ENCODE measurements around the gene CADPS.
A peak's percentile ranks its signal among the peaks of the same experiment; 100 is the strongest.

CADPS gene

GRCh38 chr3:62874711-62875557 lies at the start of gene CADPS:
Gene CADPS (minus strand): TSS chr3:62875416. CDS start chr3:62875029, 387 bp downstream.
- DNase-seq (ENCODE audit: low spot score in 2 of 2) (no peak), ATAC-seq (ENCODE audit: low read depth) (no peak)
- no peak within 1 kb of the TSS for H3K27ac Mint-ChIP-seq
- peak within 1 kb of the TSS; percentile 44 for H3K4me3 Mint-ChIP-seq
- H3K27me3 Mint-ChIP-seq, result peaks cover 9% of the 10 kb centered on the region
- H3K36me3 Mint-ChIP-seq, result no peaks in the 10 kb centered on the region
- peaks cover 4% of the 10 kb centered on the region for H3K4me1 Mint-ChIP-seq
- H3K9me3 Mint-ChIP-seq, result peaks cover 1% of the 10 kb centered on the region

DNA sequence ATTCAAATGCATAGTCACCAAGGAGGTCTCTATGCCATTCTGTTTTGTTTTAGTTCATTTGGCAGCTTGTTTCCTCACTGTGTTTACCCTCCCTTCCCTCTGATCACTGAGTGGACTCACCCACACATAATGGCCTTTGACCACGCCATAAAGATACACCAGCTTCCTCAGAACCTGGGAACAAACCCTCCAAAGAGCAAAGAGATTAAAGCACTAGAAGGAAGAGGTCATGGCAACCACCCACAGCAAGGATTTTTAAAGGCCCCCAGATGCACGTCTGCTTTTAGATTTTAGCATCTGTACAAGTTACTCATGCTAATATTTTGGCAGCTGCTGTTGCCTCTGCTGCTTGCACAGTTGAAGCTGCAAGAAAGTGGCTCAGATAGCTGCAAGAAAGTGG lies 47.9 kb upstream of the CADPS start:
- ATAC-seq (ENCODE audit: low read depth), result no peak
- H3K36me3 Mint-ChIP-seq, result no peaks in the 10 kb centered on the region
- no peak overlapping the region for H3K27ac Mint-ChIP-seq
- no peak for DNase-seq (ENCODE audit: low spot score in 2 of 2)
- no peak overlapping the region for H3K4me3 Mint-ChIP-seq
- H3K27me3 Mint-ChIP-seq, result no peaks in the 10 kb centered on the region
- no peaks in the 10 kb centered on the region for H3K9me3 Mint-ChIP-seq
- no peaks in the 10 kb centered on the region for H3K4me1 Mint-ChIP-seq

GRCh38 chr3:62922326-62922725 lies 47.1 kb upstream of the CADPS start:
- H3K9me3 Mint-ChIP-seq, result no peaks in the 10 kb centered on the region
- ATAC-seq (ENCODE audit: low read depth), result no peak
- DNase-seq (ENCODE audit: low spot score in 2 of 2), result no peak
- no peaks in the 10 kb centered on the region for H3K4me1 Mint-ChIP-seq
- no peak overlapping the region for H3K4me3 Mint-ChIP-seq
- no peaks in the 10 kb centered on the region for H3K27me3 Mint-ChIP-seq
- no peak overlapping the region for H3K27ac Mint-ChIP-seq
- H3K36me3 Mint-ChIP-seq, result no peaks in the 10 kb centered on the region

GRCh38 chr3:62920466-62920784 lies 45.2 kb upstream of the CADPS start:
- ATAC-seq (ENCODE audit: low read depth), result no peak
- H3K36me3 Mint-ChIP-seq, result no peaks in the 10 kb centered on the region
- no peak overlapping the region for H3K27ac Mint-ChIP-seq
- DNase-seq (ENCODE audit: low spot score in 2 of 2), result no peak
- no peaks in the 10 kb centered on the region for H3K27me3 Mint-ChIP-seq
- H3K9me3 Mint-ChIP-seq, result no peaks in the 10 kb centered on the region
- no peak overlapping the region for H3K4me3 Mint-ChIP-seq
- no peaks in the 10 kb centered on the region for H3K4me1 Mint-ChIP-seq

GRCh38 chr3:62919784-62920465 lies 44.7 kb upstream of the CADPS start:
- Mint-ChIP-seq H3K4me3 (no peak overlapping the region), H3K4me1 (no peaks in the 10 kb centered on the region), H3K9me3 (no peaks in the 10 kb centered on the region), H3K27ac (no peak overlapping the region), H3K36me3 (no peaks in the 10 kb centered on the region), H3K27me3 (no peaks in the 10 kb centered on the region)
- no peak for DNase-seq (ENCODE audit: low spot score in 2 of 2)
- ATAC-seq (ENCODE audit: low read depth), result no peak

DNA sequence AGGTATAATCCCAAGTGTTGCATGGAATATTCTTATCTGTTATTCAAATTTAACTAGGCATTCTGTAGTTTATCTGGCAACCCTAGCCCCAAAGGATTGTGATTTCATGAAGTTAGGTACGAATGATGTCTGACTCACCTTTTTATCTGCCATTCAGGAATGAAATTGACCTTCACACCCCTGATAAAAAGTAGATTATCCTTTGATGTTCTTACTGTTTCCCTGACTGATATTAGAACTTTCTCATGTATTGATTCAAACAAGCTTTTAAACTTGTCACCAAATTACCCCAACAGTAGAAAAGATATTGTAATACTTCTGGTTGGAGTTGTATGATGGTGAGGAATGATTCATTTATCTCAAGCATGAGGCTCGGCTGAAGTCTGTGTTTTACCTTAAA lies 43.6 kb upstream of the CADPS start:
- no peaks in the 10 kb centered on the region for H3K36me3 Mint-ChIP-seq
- peaks cover 3% of the 10 kb centered on the region for H3K9me3 Mint-ChIP-seq
- H3K4me3 Mint-ChIP-seq, result no peak overlapping the region

DNA sequence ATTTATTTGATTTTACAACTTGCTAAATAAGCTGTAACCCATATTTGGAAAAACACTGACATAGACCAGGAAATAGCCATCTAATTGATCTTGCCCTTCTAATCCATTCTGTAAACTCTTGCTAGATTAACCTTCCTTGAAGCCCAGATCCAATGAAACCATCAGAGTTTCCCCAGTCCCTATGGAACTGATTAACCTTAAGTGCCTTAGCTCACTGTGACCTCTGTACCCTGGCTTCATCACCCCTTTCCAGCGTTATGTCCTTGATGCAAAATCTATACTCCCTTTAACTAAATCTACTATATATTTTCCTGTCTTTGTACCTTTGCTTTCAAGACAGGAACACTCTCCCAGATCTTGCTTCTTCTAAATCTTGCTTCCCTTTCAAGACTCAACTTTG lies 42.9 kb upstream of the CADPS start:
- no peaks in the 10 kb centered on the region for H3K4me1 Mint-ChIP-seq
- DNase-seq (ENCODE audit: low spot score in 2 of 2), result no peak
- no peaks in the 10 kb centered on the region for H3K36me3 Mint-ChIP-seq
- ATAC-seq (ENCODE audit: low read depth), result no peak
- H3K4me3 Mint-ChIP-seq, result no peak overlapping the region
- H3K27me3 Mint-ChIP-seq, result no peaks in the 10 kb centered on the region
- H3K9me3 Mint-ChIP-seq, result peaks cover 3% of the 10 kb centered on the region
- no peak overlapping the region for H3K27ac Mint-ChIP-seq

More for the DNA sequence above, 43.6 kb upstream of the CADPS start:
- Mint-ChIP-seq H3K27me3 (no peaks in the 10 kb centered on the region), H3K27ac (no peak overlapping the region), H3K4me1 (no peaks in the 10 kb centered on the region)
- ATAC-seq (ENCODE audit: low read depth), result no peak
- no peak for DNase-seq (ENCODE audit: low spot score in 2 of 2)

DNA sequence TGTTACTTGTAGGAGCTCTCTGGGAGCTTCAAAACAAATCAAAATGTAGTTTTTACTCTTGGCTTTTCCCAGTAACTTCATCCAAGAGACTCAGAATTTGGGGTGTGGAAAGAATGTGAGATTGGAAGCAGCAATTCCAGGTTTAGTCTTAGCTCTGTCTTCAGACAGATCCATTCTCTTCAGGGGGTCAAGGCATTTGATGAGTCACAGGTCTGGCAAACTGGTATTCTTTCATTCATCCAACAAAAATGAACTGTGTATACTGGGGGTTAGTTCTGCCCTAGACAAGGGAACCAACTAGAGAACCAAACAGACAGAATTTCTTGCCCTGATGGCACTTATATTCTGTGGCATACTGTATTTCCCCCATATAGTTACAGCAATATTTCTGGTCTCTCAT lies 36.3 kb upstream of the CADPS start:
- H3K9me3 Mint-ChIP-seq, result peaks cover 3% of the 10 kb centered on the region
- no peak for DNase-seq (ENCODE audit: low spot score in 2 of 2)
- H3K4me3 Mint-ChIP-seq, result no peak overlapping the region
- H3K4me1 Mint-ChIP-seq, result no peaks in the 10 kb centered on the region
- ATAC-seq (ENCODE audit: low read depth), result no peak
- no peaks in the 10 kb centered on the region for H3K36me3 Mint-ChIP-seq
- no peaks in the 10 kb centered on the region for H3K27me3 Mint-ChIP-seq
- no peak overlapping the region for H3K27ac Mint-ChIP-seq

GRCh38 chr3:62905331-62905730 lies 30.1 kb upstream of the CADPS start:
- peaks cover 4% of the 10 kb centered on the region for H3K27me3 Mint-ChIP-seq
- H3K36me3 Mint-ChIP-seq, result no peaks in the 10 kb centered on the region
- no peak overlapping the region for H3K4me3 Mint-ChIP-seq
- no peak overlapping the region for H3K27ac Mint-ChIP-seq
- no peak for DNase-seq (ENCODE audit: low spot score in 2 of 2)
- H3K4me1 Mint-ChIP-seq, result no peaks in the 10 kb centered on the region
- ATAC-seq (ENCODE audit: low read depth), result no peak
- peaks cover 1% of the 10 kb centered on the region for H3K9me3 Mint-ChIP-seq

- Mint-ChIP-seq H3K36me3 (no peaks in the 10 kb centered on the region), H3K27ac (no peak overlapping the region), H3K9me3 (peaks cover 1% of the 10 kb centered on the region), H3K27me3 (peaks cover 1% of the 10 kb centered on the region), H3K4me1 (no peaks in the 10 kb centered on the region), H3K4me3 (no peak overlapping the region)
- DNase-seq (ENCODE audit: low spot score in 2 of 2) (no peak), ATAC-seq (ENCODE audit: low read depth) (no peak)
These were observed 23.6 kb upstream of the CADPS start for GRCh38 chr3:62898530-62899496.

DNA sequence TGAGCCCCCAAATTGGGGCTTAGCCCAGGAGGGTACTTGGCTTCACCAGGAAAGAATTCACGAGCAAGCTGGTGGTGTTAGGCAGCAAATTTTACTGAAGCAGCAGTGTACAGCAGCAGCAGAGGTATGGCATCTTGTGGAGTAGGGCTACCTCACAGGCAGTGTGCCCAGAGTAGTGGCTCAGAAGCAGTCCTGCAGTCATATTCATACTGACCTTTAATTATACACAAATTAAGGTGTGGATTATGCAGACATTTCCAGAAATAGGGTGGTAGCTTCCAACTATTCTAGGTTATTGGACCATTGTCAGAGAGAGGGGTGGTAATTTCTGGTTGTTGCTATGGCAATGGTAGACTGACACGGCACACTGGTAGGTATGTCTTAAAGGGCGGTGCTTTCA lies 20.7 kb upstream of the CADPS start:
- Mint-ChIP-seq H3K4me3 (no peak overlapping the region), H3K4me1 (no peaks in the 10 kb centered on the region), H3K27me3 (peaks cover 1% of the 10 kb centered on the region), H3K36me3 (no peaks in the 10 kb centered on the region), H3K9me3 (peaks cover 1% of the 10 kb centered on the region), H3K27ac (no peak overlapping the region)
- no peak for ATAC-seq (ENCODE audit: low read depth)
- no peak for DNase-seq (ENCODE audit: low spot score in 2 of 2)

DNA sequence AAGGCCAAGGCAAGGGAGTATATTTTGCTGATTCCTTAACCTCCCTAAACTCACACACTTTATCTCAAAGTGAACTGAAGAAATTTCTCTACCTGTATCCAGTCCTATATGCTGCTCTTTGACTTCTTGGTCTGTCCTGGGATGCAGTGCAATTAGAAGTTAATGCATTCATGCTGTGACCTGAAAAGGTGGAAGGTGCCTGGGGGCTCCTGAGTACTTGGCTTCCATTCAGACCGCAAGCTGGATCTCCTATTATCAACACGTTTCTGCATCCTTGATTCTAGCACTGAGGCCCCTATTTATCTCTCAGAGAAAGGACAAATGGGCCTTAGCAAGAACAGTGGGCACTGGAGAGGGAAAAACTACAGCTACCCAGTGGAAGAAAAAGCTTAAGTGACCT lies 17.7 kb upstream of the CADPS start:
- Mint-ChIP-seq H3K4me3 (no peak overlapping the region), H3K27ac (no peak overlapping the region), H3K4me1 (no peaks in the 10 kb centered on the region), H3K36me3 (no peaks in the 10 kb centered on the region), H3K9me3 (peaks cover 1% of the 10 kb centered on the region), H3K27me3 (no peaks in the 10 kb centered on the region)
- ATAC-seq (ENCODE audit: low read depth), result no peak
- no peak for DNase-seq (ENCODE audit: low spot score in 2 of 2)

GRCh38 chr3:62892045-62892444 lies 16.8 kb upstream of the CADPS start:
- no peak overlapping the region for H3K27ac Mint-ChIP-seq
- no peaks in the 10 kb centered on the region for H3K36me3 Mint-ChIP-seq
- DNase-seq (ENCODE audit: low spot score in 2 of 2) (no peak), ATAC-seq (ENCODE audit: low read depth) (no peak)
- peaks cover 1% of the 10 kb centered on the region for H3K9me3 Mint-ChIP-seq
- no peaks in the 10 kb centered on the region for H3K4me1 Mint-ChIP-seq
- H3K27me3 Mint-ChIP-seq, result no peaks in the 10 kb centered on the region
- no peak overlapping the region for H3K4me3 Mint-ChIP-seq

GRCh38 chr3:62888778-62889177 lies 13.6 kb upstream of the CADPS start:
- no peak overlapping the region for H3K4me3 Mint-ChIP-seq
- no peaks in the 10 kb centered on the region for H3K4me1 Mint-ChIP-seq
- no peak for DNase-seq (ENCODE audit: low spot score in 2 of 2)
- H3K27ac Mint-ChIP-seq, result no peak overlapping the region
- no peak for ATAC-seq (ENCODE audit: low read depth)
- no peaks in the 10 kb centered on the region for H3K27me3 Mint-ChIP-seq
- no peaks in the 10 kb centered on the region for H3K36me3 Mint-ChIP-seq
- H3K9me3 Mint-ChIP-seq, result peaks cover 1% of the 10 kb centered on the region

Data from memory B cell (primary cell).